ENCODE measurements around the gene TOMM20.
A peak's percentile ranks its signal among the peaks of the same experiment; 100 is the strongest.

The TOMM20 gene

GRCh38 chr1:235124665-235125064, 4.0 kb downstream of the TOMM20 start:
- no peak for DNase-seq
- no peak for TF ChIP-seq POLR2A (IDR thresholded peaks at IDR 0.05; ENCODE audit: low read length)
- no peak for TF ChIP-seq GATA1 (IDR thresholded peaks at IDR 0.05; ENCODE audit: low read depth, low read length)

GRCh38 chr1:235124111-235124510, 4.5 kb downstream of the TOMM20 start:
- DNase-seq, result no peak

GRCh38 chr1:235122348-235122747, 6.3 kb downstream of the TOMM20 start:
- TF ChIP-seq GATA1 (IDR thresholded peaks at IDR 0.05; ENCODE audit: low read depth, low read length), result no peak
- no peak for DNase-seq

More at GRCh38 chr1:235124111-235124510, 4.5 kb downstream of the TOMM20 start:
- TF ChIP-seq GATA1 (IDR thresholded peaks at IDR 0.05; ENCODE audit: low read depth, low read length), result no peak
- no peak for TF ChIP-seq POLR2A (IDR thresholded peaks at IDR 0.05; ENCODE audit: low read length)

- DNase-seq, result peak; percentile 41 to 60
Measured at GRCh38 chr1:235113183-235113917, 15.3 kb downstream of the TOMM20 start.

GRCh38 chr1:235112297-235113182, 16.1 kb downstream of the TOMM20 start:
- TF ChIP-seq POLR2A (IDR thresholded peaks at IDR 0.05; ENCODE audit: low read length) (no peak), GATA1 (IDR thresholded peaks at IDR 0.05; ENCODE audit: low read depth, low read length) (no peak)
- peak in 1 of 2 experiments; percentile 61 for DNase-seq

More at GRCh38 chr1:235113183-235113917, 15.3 kb downstream of the TOMM20 start:
- TF ChIP-seq POLR2A (IDR thresholded peaks at IDR 0.05; ENCODE audit: low read length) (no peak), GATA1 (IDR thresholded peaks at IDR 0.05; ENCODE audit: low read depth, low read length) (no peak)

- no peak for DNase-seq
- TF ChIP-seq GATA1 (IDR thresholded peaks at IDR 0.05; ENCODE audit: low read depth, low read length), result no peak
- no peak for TF ChIP-seq POLR2A (IDR thresholded peaks at IDR 0.05; ENCODE audit: low read length)
Measured at GRCh38 chr1:235111107-235111506, 17.5 kb downstream of the TOMM20 start.

GRCh38 chr1:235108876-235109275, 19.8 kb downstream of the TOMM20 start:
- no peak for DNase-seq
- TF ChIP-seq GATA1 (IDR thresholded peaks at IDR 0.05; ENCODE audit: low read depth, low read length), result no peak
- TF ChIP-seq POLR2A (IDR thresholded peaks at IDR 0.05; ENCODE audit: low read length), result no peak

- DNase-seq, result no peak
- TF ChIP-seq POLR2A (IDR thresholded peaks at IDR 0.05; ENCODE audit: low read length), result no peak
- TF ChIP-seq GATA1 (IDR thresholded peaks at IDR 0.05; ENCODE audit: low read depth, low read length), result no peak
Measured at GRCh38 chr1:235108185-235108593, 20.4 kb downstream of the TOMM20 start.

- no peak for DNase-seq
- TF ChIP-seq GATA1 (IDR thresholded peaks at IDR 0.05; ENCODE audit: low read depth, low read length) (no peak), POLR2A (IDR thresholded peaks at IDR 0.05; ENCODE audit: low read length) (no peak)
Measured at GRCh38 chr1:235107368-235108184, 21.1 kb downstream of the TOMM20 start.

- TF ChIP-seq GATA1 (IDR thresholded peaks at IDR 0.05; ENCODE audit: low read depth, low read length) (no peak), POLR2A (IDR thresholded peaks at IDR 0.05; ENCODE audit: low read length) (no peak)
- peak in 1 of 2 experiments; percentile 30 for DNase-seq
Measured at GRCh38 chr1:235106457-235106856, 22.2 kb downstream of the TOMM20 start.

- DNase-seq, result no peak
- no peak for TF ChIP-seq GATA1 (IDR thresholded peaks at IDR 0.05; ENCODE audit: low read depth, low read length)
- TF ChIP-seq POLR2A (IDR thresholded peaks at IDR 0.05; ENCODE audit: low read length), result no peak
Measured at GRCh38 chr1:235105051-235106043, 23.3 kb downstream of the TOMM20 start.

- DNase-seq, result no peak
- TF ChIP-seq POLR2A (IDR thresholded peaks at IDR 0.05; ENCODE audit: low read length) (no peak), GATA1 (IDR thresholded peaks at IDR 0.05; ENCODE audit: low read depth, low read length) (no peak)
Measured at GRCh38 chr1:235102993-235103411, 25.6 kb downstream of the TOMM20 start.

- no peak for DNase-seq
- TF ChIP-seq POLR2A (IDR thresholded peaks at IDR 0.05; ENCODE audit: low read length) (no peak), GATA1 (IDR thresholded peaks at IDR 0.05; ENCODE audit: low read depth, low read length) (no peak)
Measured at GRCh38 chr1:235102259-235102582, 26.4 kb downstream of the TOMM20 start.
